HEK293T (cell line): Measurements from ENCODE around the gene CYP2W1.

Experiments used
- ARNT ChIP-seq: fragments of 450-650 bp; IDR thresholded peaks from 2 replicates; pipeline ENCODE4 v1.6.1; 2017; ENCODE audit warnings: mild to moderate bottlenecking
- BHLHE40 ChIP-seq: fragments of 450-650 bp; IDR thresholded peaks from 2 replicates; pipeline ENCODE4 v1.6.1; 2016; ENCODE audit warnings: mild to moderate bottlenecking, moderate library complexity, borderline replicate concordance
- CTBP1 ChIP-seq: fragments of 450-650 bp; IDR thresholded peaks from 2 replicates; pipeline ENCODE4 v1.6.1; 2016; ENCODE audit warnings: borderline replicate concordance
- ELF4 ChIP-seq: fragments of 450-650 bp; IDR thresholded peaks from 2 replicates; pipeline ENCODE4 v1.6.1; 2017; ENCODE audit warnings: antibody characterized with exemption
- FOXA1 ChIP-seq: fragments of 450-650 bp; IDR thresholded peaks from 2 replicates; pipeline ENCODE4 v1.6.1; 2016; ENCODE audit warnings: mild to moderate bottlenecking
- FOXM1 ChIP-seq: fragments of 450-650 bp; IDR thresholded peaks from 2 replicates; pipeline ENCODE4 v1.6.1; 2017; ENCODE audit warnings: mild to moderate bottlenecking, borderline replicate concordance
- HDGF ChIP-seq: fragments of 450-650 bp; IDR thresholded peaks from 2 replicates; pipeline ENCODE4 v1.6.1; 2017; ENCODE audit warnings: antibody characterized with exemption, borderline replicate concordance
- LEF1 ChIP-seq: fragments of 450-650 bp; IDR thresholded peaks from 2 replicates; pipeline ENCODE4 v1.6.1; 2017; ENCODE audit warnings: mild to moderate bottlenecking, borderline replicate concordance
- NFRKB ChIP-seq: fragments of 450-650 bp; IDR thresholded peaks from 2 replicates; pipeline ENCODE4 v1.6.1; 2016; ENCODE audit warnings: mild to moderate bottlenecking, moderate library complexity
- SP1 ChIP-seq: fragments of 450-650 bp; IDR thresholded peaks from 2 replicates; pipeline ENCODE4 v1.6.1; 2017
- SUZ12 ChIP-seq: fragments of 450-650 bp; IDR thresholded peaks from 2 replicates; pipeline ENCODE4 v1.6.1; 2016; ENCODE audit warnings: mild to moderate bottlenecking

DNA sequence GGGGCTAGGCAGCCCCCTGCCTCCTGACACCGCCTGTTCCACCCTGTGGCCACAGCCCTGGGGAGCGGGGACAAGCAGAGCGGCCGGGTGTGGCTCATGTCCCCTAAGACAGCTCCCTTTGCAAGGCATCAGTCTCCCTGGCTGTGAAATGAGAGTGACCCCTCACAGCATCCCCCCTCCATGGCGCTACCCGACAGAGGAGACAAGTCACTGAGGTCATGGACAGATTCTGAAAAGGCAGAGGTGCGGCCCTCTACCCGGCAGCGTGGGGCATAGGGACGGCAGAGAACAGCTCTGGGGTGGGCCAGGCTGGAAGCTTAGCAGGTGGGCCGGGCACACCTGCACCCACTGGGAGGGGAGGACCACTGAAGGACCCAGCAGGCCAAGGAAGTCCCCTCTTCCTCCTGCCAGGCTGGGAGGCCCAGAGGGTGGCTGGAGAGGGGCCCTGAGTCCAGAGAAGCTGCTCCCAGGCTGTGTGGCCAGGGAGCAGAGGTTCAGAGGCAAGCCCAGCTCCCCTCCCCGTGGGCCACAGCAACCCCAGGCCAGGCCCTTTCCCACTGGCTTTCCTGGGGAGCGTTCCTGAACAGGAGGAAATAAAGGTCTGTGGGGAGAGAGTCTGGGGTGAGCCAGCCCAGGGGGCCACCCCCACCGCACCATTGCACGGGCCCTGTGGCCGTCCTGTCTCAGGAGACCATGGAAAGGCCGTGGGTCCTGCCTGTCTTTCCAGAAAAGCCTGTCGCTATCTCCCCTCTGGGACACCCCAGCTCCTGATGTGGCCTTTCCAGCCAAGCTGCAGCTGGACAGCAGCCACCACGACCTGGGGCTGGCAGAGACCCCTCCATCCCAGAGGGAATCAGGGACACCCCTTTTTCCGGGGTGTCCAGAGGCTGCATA, 30.2 kb upstream of the CYP2W1 start:
- TF ChIP-seq FOXM1 (no peak), SUZ12 (no peak), CTBP1 (no peak), FOXA1 (no peak), SP1 (no peak), BHLHE40 (no peak), NFRKB (no peak), ARNT (no peak), ELF4 (no peak), HDGF (no peak), LEF1 (no peak)
